T-cell (primary cell): Measurements from ENCODE around the gene EDC4. TPM values are rescaled to one million over a fixed set of nuclear protein-coding genes. Genes with fewer than 3 reads are reported as not detected.

Experiments used
- ATAC-seq, 4 experiments: fragments of 200-7000 bp in 3 of 4; fragments of 150-1000 bp in 1 of 4; cut with Tn5 transposase; replicated peaks in 1 of 4; 1 replicate in 3 of 4; 2 replicates in 1 of 4; pipeline ENCODE4 v1.10.0; 2021; ENCODE audit warnings: moderate library complexity in 3 of 4, mild to moderate bottlenecking in 2 of 4, moderate number of reproducible peaks in 1 of 4
- CTCF ChIA-PET, 2 donors: fragments of 300-600 bp; sonication (Branson Sonifier 250); formaldehyde crosslinking; loops; one replicate each; lab custom pipeline; 2022; ENCODE audit warnings: antibody characterized with exemption in 2 of 2; lab: Charles Lee
- POLR2A ChIA-PET, 2 donors: fragments of 300-600 bp; sonication (Branson Sonifier 250); formaldehyde crosslinking; loops; one replicate each; lab custom pipeline; 2022; ENCODE audit warnings: antibody characterized with exemption in 2 of 2; lab: Charles Lee
- DNase-seq, 35 experiments: peaks; one replicate each; pipeline versions ENCODE4 v3.0.0 to v3.0.0-alpha.2; 2013 to 2023
- H3K27ac ChIP-seq: one replicate; pipeline ENCODE4 v1.5.1; 2013; ENCODE audit warnings: low read length
- H3K27me3 ChIP-seq, 2 experiments: replicated peaks in 1 of 2; 1 replicate in 1 of 2; 2 replicates in 1 of 2; pipeline versions ENCODE4 v1.6.1 to v1.7.0; 2013; ENCODE audit warnings: low read length in 1 of 2, mixed read lengths in 1 of 2; ENCODE audit not compliant: control insufficient read depth in 2 of 2, insufficient read depth in 2 of 2; ENCODE audit errors: extremely low read depth in 1 of 2
- H3K36me3 ChIP-seq, 2 donors: 1 replicate in 1 of 2; 2 replicates in 1 of 2; pipeline versions ENCODE4 v1.6.1 to v1.7.0; 2013; ENCODE audit warnings: low read length in 1 of 2; ENCODE audit not compliant: control insufficient read depth in 2 of 2, insufficient read depth in 1 of 2; ENCODE audit errors: extremely low read depth in 1 of 2
- H3K4me1 ChIP-seq, 2 experiments: 1 replicate in 1 of 2; 2 replicates in 1 of 2; pipeline versions ENCODE4 v1.6.1 to v1.7.0; 2013; ENCODE audit warnings: low read length in 2 of 2, mixed read lengths in 1 of 2; ENCODE audit not compliant: insufficient read depth in 2 of 2, control insufficient read depth in 1 of 2; ENCODE audit errors: extremely low read depth in 1 of 2
- H3K4me3 ChIP-seq, 2 donors: 1 replicate in 1 of 2; 2 replicates in 1 of 2; pipeline versions ENCODE4 v1.5.1 to v1.7.0; 2013; ENCODE audit warnings: mild to moderate bottlenecking in 2 of 2, low read length in 1 of 2, moderate library complexity in 1 of 2; ENCODE audit not compliant: control insufficient read depth in 1 of 2; ENCODE audit errors: extremely low read depth in 1 of 2
- H3K9me3 ChIP-seq: 2 replicates; pipeline ENCODE4 v1.7.0; 2013
- H3K27ac Mint-ChIP-seq, 2 donors: one replicate each; pipeline ENCODE4 v1.8.0; 2020 to 2021; ENCODE audit warnings: mild to moderate bottlenecking in 2 of 2, mixed read lengths in 2 of 2
- H3K27me3 Mint-ChIP-seq, 2 donors: one replicate each; pipeline ENCODE4 v1.8.0; 2021 to 2022; ENCODE audit warnings: mixed read lengths in 2 of 2
- H3K36me3 Mint-ChIP-seq: one replicate; pipeline ENCODE4 v1.8.0; 2021; ENCODE audit warnings: mixed read lengths
- H3K4me1 Mint-ChIP-seq, 3 donors: one replicate each; pipeline ENCODE4 v1.8.0; 2020 to 2022; ENCODE audit warnings: mixed read lengths in 3 of 3, mild to moderate bottlenecking in 1 of 3
- H3K4me3 Mint-ChIP-seq, 3 donors: one replicate each; pipeline ENCODE4 v1.8.0; 2020 to 2022; ENCODE audit warnings: mild to moderate bottlenecking in 3 of 3, mixed read lengths in 3 of 3, moderate library complexity in 3 of 3
- H3K9me3 Mint-ChIP-seq, 3 donors: one replicate each; pipeline ENCODE4 v1.8.0; 2020 to 2022; ENCODE audit warnings: mixed read lengths in 3 of 3
- WGBS: methylation state at CpG from one replicate; pipeline ENCODE4 v1.1.5; 2013; ENCODE audit warnings: missing lambda C conversion rate; ENCODE audit not compliant: insufficient coverage; 5-methylcytosine and 5-hydroxymethylcytosine counted together
- total RNA-seq, 35 experiments: library from RNA in 6 of 35; stranded (reverse) in 6 of 35; fragments of 120-200 nt in 1 of 35; gene quantifications; one replicate each; pipeline versions ENCODE4 v1.2.1 to v1.2.4 and lab custom pipeline; 2013 to 2026

The EDC4 gene
- total RNA-seq, 5 donors from 2014 or later (not counting 1 experiment from before 2014, with no cell fraction given): 110 to 144 (median 136) TPM

GRCh38 chr16:67846063-67846319, 26.9 kb upstream of the EDC4 start:
- CTCF ChIA-PET: interaction anchor here in 1 of 2 donors (0.7 to 1.5 kb wide), 3 partner anchors 30 to 598 kb away, joined by 3 to 5 read pairs (median 4); partner anchors contain the start of genes RANBP10 and TSNAXIP1
- DNase-seq (no peak), ATAC-seq (no peak)
- Histone ChIP-seq H3K9me3 (no peaks in the 10 kb centered on the region), H3K27me3 (no peaks in the 10 kb centered on the region), H3K4me3 (peak overlapping the region; percentile 77 to 80), H3K4me1 (peaks cover 38 to 66% of the 10 kb centered on the region in 2 experiments), H3K36me3 (peaks cover 2 to 6% of the 10 kb centered on the region in 2 donors), H3K27ac (peak overlapping the region; percentile 67)
- Mint-ChIP-seq H3K9me3 (no peaks in the 10 kb centered on the region), H3K4me3 (peak overlapping the region; percentile 84 to 97 (median 84)), H3K27ac (peak overlapping the region; percentile 90 to 92), H3K4me1 (peaks cover 51 to 55% (median 54%) of the 10 kb centered on the region in 3 donors), H3K36me3 (no peaks in the 10 kb centered on the region), H3K27me3 (no peaks in the 10 kb centered on the region)
- POLR2A ChIA-PET: no interaction called here
- WGBS: no CpG with 5 or more reads among the region's 2 CpGs

- WGBS: 1% methylated on average over 12 of the region's 57 CpGs
- Mint-ChIP-seq H3K27ac (peak within 1 kb of the TSS; percentile 90 to 92), H3K4me1 (peaks cover 48 to 53% (median 51%) of the 10 kb centered on the region in 3 donors), H3K27me3 (no peaks in the 10 kb centered on the region), H3K36me3 (no peaks in the 10 kb centered on the region), H3K4me3 (peak within 1 kb of the TSS; percentile 84 to 97 (median 85)), H3K9me3 (no peaks in the 10 kb centered on the region)
- ChIA-PET POLR2A (no interaction called here), CTCF (interaction anchor here in 1 of 2 donors (1.4 kb wide), 2 partner anchors 30 to 40 kb away, joined by 4 to 5 read pairs; partner anchors contain the start of genes RANBP10 and TSNAXIP1)
- Histone ChIP-seq H3K36me3 (peaks cover 2 to 6% of the 10 kb centered on the region in 2 donors), H3K4me1 (peaks cover 38 to 62% of the 10 kb centered on the region in 2 experiments), H3K9me3 (no peaks in the 10 kb centered on the region), H3K4me3 (peak within 1 kb of the TSS; percentile 77 to 86), H3K27me3 (no peaks in the 10 kb centered on the region), H3K27ac (peak within 1 kb of the TSS; percentile 67)
- ATAC-seq (peak; percentile 62 to 72 (median 67)), DNase-seq (peak; percentile 89 to 97 (median 94))
Measured at GRCh38 chr16:67846320-67847063, 26.4 kb upstream of the EDC4 start, which contains the start of gene NUTF2. NUTF2 (plus strand) TSS chr16:67846933; CDS start chr16:67865131, 18,198 bp downstream.

DNA sequence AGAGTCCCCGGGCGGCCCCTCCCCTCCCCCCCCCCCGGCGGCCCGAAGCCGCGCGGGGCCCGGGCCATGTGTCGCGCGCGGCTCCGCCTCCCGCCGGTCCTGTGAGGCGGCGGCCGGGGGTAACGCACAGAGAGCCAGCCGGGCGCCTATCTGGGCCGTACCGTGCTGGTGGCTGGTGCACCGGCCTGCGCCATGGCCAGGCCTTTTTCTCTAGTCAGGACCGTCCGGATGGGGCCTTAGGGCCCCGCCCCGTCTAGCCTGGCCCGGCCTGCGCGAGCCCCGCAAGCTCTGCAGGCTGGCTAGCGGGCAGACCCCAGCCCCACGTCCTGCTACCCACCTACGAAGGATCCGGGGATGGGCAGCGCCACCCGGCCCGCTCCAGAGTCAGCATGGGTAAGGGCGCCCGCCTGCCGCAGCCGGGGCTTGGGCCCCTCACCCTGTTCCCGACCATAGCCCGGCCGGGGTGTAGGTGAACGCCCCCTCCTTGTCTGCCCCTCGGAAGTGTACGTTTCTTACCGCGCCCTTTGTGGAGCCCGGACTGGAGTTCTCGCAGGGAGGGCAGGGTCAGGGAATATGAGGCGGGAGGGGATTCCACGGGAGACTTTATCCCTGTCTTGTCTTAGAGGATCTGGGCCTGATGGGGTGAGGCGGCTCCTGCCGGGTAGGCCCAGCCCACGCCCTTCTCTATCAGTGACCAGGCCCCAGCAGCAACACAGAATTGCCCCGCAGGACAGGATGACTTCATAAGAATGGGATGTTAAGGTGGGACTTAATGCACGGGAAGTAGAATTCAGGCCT, 25.6 kb upstream of the EDC4 start, which contains the start of gene CENPT:
TSS of gene CENPT (minus strand) at position 630 of the 798 bp plus-strand sequence. CDS start 13,834 bp downstream, outside the sequence.
- Mint-ChIP-seq H3K9me3 (no peaks in the 10 kb centered on the region), H3K36me3 (no peaks in the 10 kb centered on the region), H3K27me3 (no peaks in the 10 kb centered on the region), H3K4me3 (peak within 1 kb of the TSS; percentile 84 to 97 (median 85)), H3K4me1 (peaks cover 45 to 51% (median 50%) of the 10 kb centered on the region in 3 donors), H3K27ac (peak within 1 kb of the TSS; percentile 90 to 92)
- ChIA-PET CTCF (interaction anchor here in 1 of 2 donors (1.4 kb wide), 1 partner anchor 41 kb away, joined by 5 read pairs; the partner anchor contains the start of genes RANBP10 and TSNAXIP1), POLR2A (no interaction called here)
- Histone ChIP-seq H3K36me3 (peaks cover 2 to 6% of the 10 kb centered on the region in 2 donors), H3K4me1 (peaks cover 36 to 63% of the 10 kb centered on the region in 2 experiments), H3K27me3 (no peaks in the 10 kb centered on the region), H3K27ac (peak within 1 kb of the TSS; percentile 67), H3K4me3 (peak within 1 kb of the TSS; percentile 77 to 86), H3K9me3 (no peaks in the 10 kb centered on the region)
- WGBS: under 1% methylated on average over 35 of the region's 62 CpGs
- DNase-seq (peak in 3 of 35 experiments; percentile 37 to 68 (median 65)), ATAC-seq (peak; percentile 47 to 55 (median 52))

- peak overlapping the region in 1 of 2 donors; percentile 74 for H3K27ac Mint-ChIP-seq
- no peak for ATAC-seq
- peaks cover 2 to 6% of the 10 kb centered on the region in 2 donors for H3K36me3 ChIP-seq
- H3K4me1 ChIP-seq: peaks cover 33 to 56% of the 10 kb centered on the region in 2 experiments
- no peak overlapping the region for H3K27ac ChIP-seq
- DNase-seq: no peak
- 96% methylated on average over 7 of the region's 11 CpGs for WGBS
- H3K4me3 Mint-ChIP-seq: peak overlapping the region; percentile 84 to 97 (median 85)
- peaks cover 43 to 49% (median 48%) of the 10 kb centered on the region in 3 donors for H3K4me1 Mint-ChIP-seq
- ChIA-PET POLR2A (interaction anchor here (0.6 to 0.8 kb wide), 3 partner anchors 66 to 139 kb away, joined by 3 to 4 read pairs (median 3); partner anchors contain the start of gene GFOD2 (in 1 of the 2)), CTCF (interaction anchor here in 1 of 2 donors (0.6 kb wide), 1 partner anchor 42 kb away, joined by 5 read pairs; no protein-coding TSS in a partner anchor)
- H3K4me3 ChIP-seq: peak overlapping the region in 1 of 2 donors; percentile 86
- H3K9me3 ChIP-seq: no peaks in the 10 kb centered on the region
- no peaks in the 10 kb centered on the region for H3K9me3 Mint-ChIP-seq
- H3K36me3 Mint-ChIP-seq: no peaks in the 10 kb centered on the region
- no peaks in the 10 kb centered on the region for H3K27me3 Mint-ChIP-seq
- no peaks in the 10 kb centered on the region for H3K27me3 ChIP-seq
Measured at GRCh38 chr16:67848118-67848517, 24.7 kb upstream of the EDC4 start.

DNA sequence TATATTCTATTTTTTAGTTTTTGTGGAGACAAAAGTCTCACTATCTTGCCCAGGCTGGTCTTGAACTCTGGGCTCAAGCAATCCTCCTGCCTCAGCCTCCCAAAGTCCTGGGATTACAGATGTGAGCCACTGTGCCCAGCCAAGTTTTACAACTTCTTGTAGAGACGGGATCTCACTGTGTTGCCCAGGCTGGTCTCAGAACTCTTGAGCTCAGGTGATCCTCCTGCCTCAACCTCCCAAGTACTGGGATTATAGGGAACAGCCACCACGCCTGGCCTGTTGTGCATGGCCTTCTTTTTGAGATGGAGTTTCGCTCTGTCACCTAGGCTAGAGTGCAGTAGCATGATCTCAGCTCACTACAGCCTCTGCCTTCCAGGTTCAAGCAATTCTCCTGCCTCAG, 19.2 kb upstream of the EDC4 start:
- H3K27me3 ChIP-seq: no peaks in the 10 kb centered on the region
- ATAC-seq: no peak
- Mint-ChIP-seq H3K4me1 (peaks cover 37 to 42% (median 39%) of the 10 kb centered on the region in 3 donors), H3K9me3 (no peaks in the 10 kb centered on the region), H3K4me3 (no peak overlapping the region), H3K27ac (no peak overlapping the region), H3K36me3 (peaks cover 3% of the 10 kb centered on the region), H3K27me3 (no peaks in the 10 kb centered on the region)
- no peak for DNase-seq
- WGBS: 100% methylated on average over 2 of the region's 3 CpGs
- ChIA-PET CTCF (no interaction called here), POLR2A (no interaction called here)
- no peak overlapping the region for H3K4me3 ChIP-seq
- peaks cover 2 to 6% of the 10 kb centered on the region in 2 donors for H3K36me3 ChIP-seq
- H3K4me1 ChIP-seq: peaks cover 0 to 30% of the 10 kb centered on the region in 2 experiments
- no peak overlapping the region for H3K27ac ChIP-seq
- no peaks in the 10 kb centered on the region for H3K9me3 ChIP-seq
